ES-I3 (cell line): ENCODE results near the gene TUBB2A.
"Not testable (repeated sequence)": the region's sequence is repeated elsewhere in the genome, so short reads cannot be mapped to it uniquely, and the experiment has no call there.

ENCODE experiments used
- H3K36me3 ChIP-seq: 2 replicates; pipeline ENCODE4 v1.6.1; 2013; ENCODE audit warnings: mild to moderate bottlenecking, low read length, control low read depth, moderate library complexity; ENCODE audit not compliant: insufficient read depth
- H3K4me1 ChIP-seq: 2 replicates; pipeline ENCODE4 v1.6.1; 2013; ENCODE audit warnings: mild to moderate bottlenecking, control low read depth, low read length; ENCODE audit not compliant: insufficient read depth
- H3K9ac ChIP-seq: 2 replicates; pipeline ENCODE4 v1.6.1; 2013; ENCODE audit warnings: low read depth, mild to moderate bottlenecking, low read length, moderate library complexity
- H3K9me3 ChIP-seq: 2 replicates; pipeline ENCODE4 v1.6.1; 2013; ENCODE audit warnings: mild to moderate bottlenecking, low read length, moderate library complexity; ENCODE audit not compliant: control insufficient read depth, insufficient read depth

The TUBB2A gene

DNA sequence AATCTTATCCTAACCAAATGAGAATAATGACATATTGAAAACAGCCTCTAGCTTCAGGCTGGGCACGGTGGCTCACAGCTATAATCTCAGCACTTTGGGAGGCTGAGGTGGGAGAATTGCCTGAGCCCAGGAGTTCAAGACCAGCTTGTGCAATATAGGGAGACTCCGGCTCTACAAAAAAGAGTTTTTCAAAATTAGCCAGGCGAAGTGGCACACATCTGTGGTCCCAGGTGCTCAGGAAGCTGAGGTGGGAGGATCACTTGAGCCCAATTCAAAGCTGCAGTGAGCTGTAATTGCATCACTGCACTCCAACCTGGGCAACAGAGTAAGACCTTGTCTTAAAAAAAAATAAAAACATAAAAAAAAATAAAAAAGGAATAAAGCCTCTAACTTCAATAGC lies 4.7 kb downstream of the TUBB2A start:
- peaks cover 33% of the 10 kb centered on the region for H3K36me3 ChIP-seq
- no peaks in the 10 kb centered on the region for H3K9me3 ChIP-seq
- no peak overlapping the region for H3K9ac ChIP-seq
- H3K4me1 ChIP-seq: no peaks in the 10 kb centered on the region

- Histone ChIP-seq H3K36me3 (peaks cover 35% of the 10 kb centered on the region), H3K4me1 (no peaks in the 10 kb centered on the region)
Observed at GRCh38 chr6:3151691-3152090, 5.7 kb downstream of the TUBB2A start.

DNA sequence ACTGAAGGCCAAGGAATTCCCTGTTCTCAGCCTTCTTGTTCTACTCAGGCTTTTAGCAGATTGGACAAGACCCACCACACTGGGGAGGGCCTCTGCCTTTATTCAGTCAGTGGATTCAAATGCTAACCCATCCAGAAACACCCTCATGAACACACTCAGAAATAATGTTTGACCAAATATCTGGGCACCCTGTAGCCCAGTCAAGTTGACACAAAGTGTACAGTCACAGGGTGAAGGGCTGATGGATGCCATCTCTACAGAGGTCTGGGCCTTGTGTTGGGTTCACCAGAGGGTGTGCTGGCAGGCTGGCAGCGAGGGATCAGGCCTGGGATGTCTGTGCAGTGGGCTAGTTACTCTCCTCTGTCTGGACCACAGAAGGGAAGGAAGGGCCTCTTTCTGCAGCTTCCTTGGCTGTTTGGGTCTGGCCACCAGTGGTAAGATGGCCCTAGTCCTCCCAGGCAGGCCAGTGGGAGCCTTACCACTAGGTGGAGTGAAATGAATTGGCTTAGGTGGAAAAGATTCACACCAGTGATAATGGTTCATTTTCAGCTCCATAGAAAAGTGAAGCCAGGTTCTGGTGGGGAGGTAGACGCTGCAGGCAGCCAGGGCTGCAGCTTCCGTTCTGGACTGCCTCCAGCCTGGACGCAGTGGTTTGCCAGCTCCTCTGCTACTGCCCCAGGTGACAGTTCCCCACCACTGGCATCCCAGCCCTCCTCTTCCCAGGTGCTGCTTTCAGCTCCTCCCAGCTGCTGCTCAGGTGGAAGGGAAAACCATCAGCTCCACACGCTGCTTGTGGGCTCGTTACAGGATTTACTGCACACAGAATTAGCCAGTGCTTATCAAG lies 9.2 kb downstream of the TUBB2A start:
- Histone ChIP-seq H3K9me3 (no peaks in the 10 kb centered on the region), H3K36me3 (peaks cover 29% of the 10 kb centered on the region), H3K9ac (no peak overlapping the region), H3K4me1 (no peaks in the 10 kb centered on the region)

More at GRCh38 chr6:3151691-3152090, 5.7 kb downstream of the TUBB2A start:
- no peaks in the 10 kb centered on the region for H3K9me3 ChIP-seq
- no peak overlapping the region for H3K9ac ChIP-seq

DNA sequence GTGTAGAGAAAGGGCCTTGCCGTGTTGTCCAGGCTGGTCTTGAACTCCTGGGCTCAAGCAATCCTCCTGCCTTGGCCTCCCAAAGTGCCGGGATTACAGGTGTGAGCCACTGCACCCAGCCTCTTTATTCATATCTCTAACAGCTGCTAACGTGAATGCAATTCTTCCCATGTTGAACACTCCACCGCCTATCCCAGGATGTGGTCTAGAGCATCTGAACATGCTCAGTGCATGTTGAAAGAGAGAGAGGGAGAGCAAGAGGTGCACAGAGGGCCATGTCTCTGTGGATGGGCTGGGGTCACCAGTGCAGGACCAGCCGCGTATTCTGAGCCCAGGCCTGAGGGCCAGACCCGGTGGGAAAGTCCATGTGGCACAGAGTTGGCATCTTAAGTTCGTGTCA lies 12.8 kb downstream of the TUBB2A start:
- H3K9ac ChIP-seq: no peak overlapping the region

GRCh38 chr6:3143158-3143557 lies 14.2 kb downstream of the TUBB2A start:
- no peak overlapping the region for H3K9ac ChIP-seq

More for the DNA sequence above, 12.8 kb downstream of the TUBB2A start:
- Histone ChIP-seq H3K4me1 (no peaks in the 10 kb centered on the region), H3K36me3 (peaks cover 36% of the 10 kb centered on the region), H3K9me3 (no peaks in the 10 kb centered on the region)

GRCh38 chr6:3142536-3142935 lies 14.8 kb downstream of the TUBB2A start:
- H3K4me1 ChIP-seq: no peaks in the 10 kb centered on the region
- H3K36me3 ChIP-seq: peaks cover 40% of the 10 kb centered on the region
- no peaks in the 10 kb centered on the region for H3K9me3 ChIP-seq
- H3K9ac ChIP-seq: no peak overlapping the region

More at GRCh38 chr6:3143158-3143557, 14.2 kb downstream of the TUBB2A start:
- Histone ChIP-seq H3K9me3 (no peaks in the 10 kb centered on the region), H3K36me3 (peaks cover 36% of the 10 kb centered on the region), H3K4me1 (no peaks in the 10 kb centered on the region)

DNA sequence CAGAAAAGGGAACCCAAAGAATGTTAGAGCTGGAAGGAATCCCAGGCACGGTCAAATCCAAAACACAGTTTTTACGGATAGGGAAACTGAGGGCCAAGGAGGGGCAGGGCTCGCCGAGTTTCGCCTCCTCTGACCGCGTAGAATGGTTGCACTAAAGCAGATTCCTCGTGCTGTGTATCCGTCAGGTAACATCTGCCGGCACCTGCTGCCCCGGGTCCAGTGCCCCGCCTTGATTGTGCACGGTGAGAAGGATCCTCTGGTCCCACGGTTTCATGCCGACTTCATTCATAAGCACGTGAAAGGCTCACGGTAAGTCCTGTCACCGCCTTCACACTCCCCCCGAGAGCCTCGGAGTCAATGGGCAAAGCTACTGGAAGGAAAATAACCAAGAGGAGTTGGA lies 17.1 kb downstream of the TUBB2A start:
- no peaks in the 10 kb centered on the region for H3K4me1 ChIP-seq
- peaks cover 40% of the 10 kb centered on the region for H3K36me3 ChIP-seq
- no peak overlapping the region for H3K9ac ChIP-seq
- no peaks in the 10 kb centered on the region for H3K9me3 ChIP-seq

- H3K4me1 ChIP-seq: no peaks in the 10 kb centered on the region
- H3K9me3 ChIP-seq: no peaks in the 10 kb centered on the region
- H3K9ac ChIP-seq: no peak overlapping the region
- H3K36me3 ChIP-seq: peaks cover 40% of the 10 kb centered on the region
Observed at GRCh38 chr6:3139090-3139903, 18.0 kb downstream of the TUBB2A start.

DNA sequence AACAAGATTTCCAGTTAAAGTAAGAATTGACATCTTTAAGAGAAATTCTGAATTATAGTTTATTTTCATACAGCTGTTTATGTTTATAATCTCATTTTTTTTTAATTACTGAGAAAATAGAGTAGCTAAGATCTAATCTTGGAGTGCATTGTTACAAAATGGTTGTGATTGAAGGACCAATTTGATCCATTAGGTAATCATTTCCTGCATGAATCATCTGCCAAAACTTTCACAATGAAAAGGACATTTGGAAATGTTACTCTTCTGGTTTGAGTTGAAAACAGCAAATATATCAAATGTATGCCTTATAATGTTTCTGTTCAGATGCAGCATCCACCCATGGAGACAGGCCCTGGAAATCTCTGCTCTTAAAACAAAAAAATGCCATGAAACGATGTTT lies 19.0 kb downstream of the TUBB2A start:
- no peak overlapping the region for H3K9ac ChIP-seq
- peaks cover 40% of the 10 kb centered on the region for H3K36me3 ChIP-seq
- H3K4me1 ChIP-seq: no peaks in the 10 kb centered on the region
- no peaks in the 10 kb centered on the region for H3K9me3 ChIP-seq

DNA sequence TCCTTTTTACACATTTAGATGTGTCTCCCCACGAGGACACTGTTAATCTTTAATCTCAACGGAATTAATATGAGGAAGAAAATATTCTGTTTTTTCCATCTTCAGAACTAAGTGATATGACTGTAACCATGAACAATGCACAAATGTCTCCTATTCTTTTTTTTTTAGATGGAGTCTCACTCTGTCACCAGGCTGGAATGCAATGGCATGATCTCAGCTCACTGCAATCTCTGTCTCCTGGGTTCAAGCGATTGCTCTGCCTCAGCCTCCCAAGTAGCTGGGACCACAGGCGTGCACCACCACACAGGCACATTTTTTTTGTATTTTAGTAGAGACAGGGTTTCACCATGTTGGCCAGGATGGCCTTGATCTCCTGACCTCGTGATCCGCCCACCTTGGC lies 19.5 kb downstream of the TUBB2A start:
- not testable (repeated sequence) for H3K9ac ChIP-seq, H3K9me3 ChIP-seq, H3K4me1 ChIP-seq
- peaks cover 39% of the 10 kb centered on the region for H3K36me3 ChIP-seq

- H3K9ac ChIP-seq: no peak overlapping the region
- peaks cover 36% of the 10 kb centered on the region for H3K36me3 ChIP-seq
- H3K4me1 ChIP-seq: no peaks in the 10 kb centered on the region
- no peaks in the 10 kb centered on the region for H3K9me3 ChIP-seq
Observed at GRCh38 chr6:3137057-3137777, 20.1 kb downstream of the TUBB2A start.

DNA sequence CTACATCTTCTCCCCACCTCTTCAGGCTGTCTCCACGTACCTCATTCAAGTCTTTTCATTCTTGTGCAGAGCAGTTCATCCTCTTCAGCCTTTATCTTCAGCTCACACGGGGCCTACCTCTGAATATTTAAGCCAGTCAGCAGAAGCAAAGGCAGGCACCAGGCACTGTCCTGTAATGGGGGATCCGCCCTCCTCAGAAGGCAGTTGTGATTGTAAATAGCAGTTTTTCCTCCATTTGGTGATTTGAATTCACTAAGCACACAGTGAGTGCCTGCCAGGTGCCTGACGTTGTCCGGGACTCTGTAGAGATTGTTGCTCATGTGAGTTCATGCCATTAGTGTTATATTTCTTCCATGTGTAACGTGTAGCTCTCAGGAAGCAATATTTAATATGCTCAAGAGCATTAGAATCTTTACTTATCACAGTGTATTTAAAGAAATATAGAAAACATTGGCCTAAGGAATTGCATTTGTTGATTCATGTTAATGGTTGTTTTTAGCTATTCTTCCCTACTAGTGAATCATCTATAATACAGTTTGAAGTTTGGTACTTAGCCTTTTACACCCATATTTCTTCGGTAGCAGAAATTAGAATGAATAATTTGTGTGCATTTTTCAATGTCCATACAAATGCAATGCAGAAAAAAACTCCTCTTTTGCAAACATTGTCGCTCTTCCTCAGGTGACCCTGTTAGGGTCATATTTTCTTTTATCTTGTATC lies 20.9 kb downstream of the TUBB2A start:
- Histone ChIP-seq H3K36me3 (peaks cover 36% of the 10 kb centered on the region), H3K9me3 (no peaks in the 10 kb centered on the region), H3K4me1 (no peaks in the 10 kb centered on the region), H3K9ac (no peak overlapping the region)

DNA sequence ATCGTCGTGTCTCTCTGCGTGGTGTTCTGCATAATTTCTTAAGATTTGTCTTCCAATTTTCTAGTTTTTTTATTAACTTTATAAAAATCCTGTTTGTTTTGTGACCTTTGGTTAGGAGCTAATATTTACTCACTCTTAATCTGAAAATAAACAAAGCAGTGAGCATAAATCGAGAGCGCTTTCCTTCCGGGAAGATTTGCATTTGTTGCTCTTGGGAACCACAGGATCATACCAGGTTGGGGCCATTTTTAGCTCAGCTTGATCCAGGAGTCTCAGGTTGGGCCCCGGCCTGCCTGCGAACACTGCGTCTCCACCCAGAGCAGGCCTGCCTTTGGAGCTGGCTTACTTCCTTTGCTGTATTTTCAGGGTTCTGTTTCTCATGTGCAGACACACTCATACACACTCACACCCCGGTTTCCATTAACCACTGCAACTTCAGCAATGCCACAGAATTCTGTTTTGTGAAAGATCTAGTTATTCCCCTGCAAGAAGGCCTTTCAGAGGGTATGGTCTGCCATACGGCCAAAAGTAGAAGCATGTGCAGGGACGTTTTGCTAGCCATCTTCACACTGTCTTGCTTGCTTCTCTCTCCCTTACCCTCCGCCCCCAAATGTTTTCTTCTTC lies 21.6 kb downstream of the TUBB2A start:
- H3K36me3 ChIP-seq: peaks cover 37% of the 10 kb centered on the region
- no peaks in the 10 kb centered on the region for H3K4me1 ChIP-seq
- no peak overlapping the region for H3K9ac ChIP-seq
- no peaks in the 10 kb centered on the region for H3K9me3 ChIP-seq
